NT2/D1 (cell line): Measurements from ENCODE around the gene C9orf153.

Experiments
- SUZ12 ChIP-seq: IDR thresholded peaks from 2 replicates; pipeline ENCODE4 v1.6.1; 2011; ENCODE audit not compliant: insufficient read length, insufficient read depth; ENCODE audit errors: extremely low read depth
- ZNF274 ChIP-seq: IDR thresholded peaks from 2 replicates; pipeline ENCODE4 v1.6.1; 2011; ENCODE audit warnings: mild to moderate bottlenecking, low read depth, low read length

- TF ChIP-seq SUZ12 (no peak), ZNF274 (no peak)
Measured at GRCh38 chr9:86282077-86282978, 22.9 kb upstream of the C9orf153 start, which contains the start of gene ISCA1.
